DLD1 (cell line): ENCODE results near the gene RASGEF1C.

Experiments used
- in situ Hi-C: cut with HindIII; loops from 2 replicates; pipeline ENCODE4 v1.10.0; 2017; ENCODE audit warnings: low sequenced_read_pairs

Gene RASGEF1C

DNA sequence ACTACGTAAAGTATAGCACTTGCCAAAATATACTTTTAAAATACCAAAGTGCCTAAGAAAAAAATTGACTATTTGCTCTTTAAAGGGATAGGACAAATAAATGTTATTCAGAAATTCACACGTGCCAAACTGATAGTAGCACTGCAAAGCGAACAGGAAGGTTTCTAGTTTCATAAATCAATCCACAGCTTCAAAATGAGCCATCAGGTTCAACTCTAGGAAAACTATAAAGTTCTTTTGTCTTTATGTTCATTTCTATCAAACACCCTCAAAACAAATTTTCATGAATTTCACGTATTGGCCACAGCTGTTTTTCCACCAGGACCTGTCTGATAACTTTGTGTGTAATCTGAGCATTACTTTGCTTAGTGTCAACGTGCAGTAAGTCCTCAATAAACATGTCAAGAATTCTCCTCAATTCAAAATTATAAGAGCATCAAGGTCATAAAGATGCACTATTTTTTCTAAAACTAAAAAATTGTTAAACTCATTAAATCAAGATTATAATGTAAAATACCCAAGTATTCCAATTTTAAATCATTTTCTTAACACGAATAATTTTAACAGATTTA lies 140.4 kb downstream of the RASGEF1C start:
- in situ Hi-C loops: no loop called here

DNA sequence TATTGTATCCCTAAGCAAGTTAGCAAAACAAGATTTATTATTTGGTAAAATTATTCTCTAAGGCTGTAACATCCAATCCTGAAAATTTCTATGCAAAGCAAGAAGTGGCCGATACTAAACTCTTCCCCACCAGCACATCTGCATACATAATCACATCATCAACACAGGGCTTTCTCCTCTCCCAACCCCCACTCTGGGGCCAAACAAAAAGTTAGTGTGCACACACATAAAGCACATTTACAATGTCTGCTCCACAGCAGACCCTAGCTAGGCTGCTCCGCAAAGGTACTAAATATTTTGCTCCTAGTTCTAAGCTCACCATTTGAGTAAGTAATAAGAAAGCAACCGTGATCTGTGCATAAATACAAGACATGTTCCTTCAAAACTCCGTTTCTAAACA lies 141.0 kb downstream of the RASGEF1C start:
- in situ Hi-C loops: no loop called here

DNA sequence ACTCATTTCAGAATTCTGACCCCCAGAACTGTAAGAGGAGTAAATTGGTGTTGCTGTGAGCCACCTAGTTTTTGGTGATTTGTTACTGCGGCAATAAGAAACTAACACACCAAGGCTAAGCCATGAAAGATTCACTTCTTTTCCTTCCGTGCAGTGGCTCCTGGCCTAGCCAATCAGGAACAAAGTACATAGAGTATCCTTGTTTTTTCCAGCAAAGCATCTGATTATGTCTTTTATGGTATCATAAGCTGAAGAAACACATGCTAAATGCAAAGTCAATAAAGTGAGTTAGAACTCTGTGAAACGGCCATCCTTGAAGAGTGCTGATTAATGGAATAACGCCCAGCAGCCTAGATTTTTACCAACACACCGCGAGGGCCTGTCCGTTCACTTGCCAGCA lies 148.8 kb downstream of the RASGEF1C start:
- in situ Hi-C loops: no loop called here

DNA sequence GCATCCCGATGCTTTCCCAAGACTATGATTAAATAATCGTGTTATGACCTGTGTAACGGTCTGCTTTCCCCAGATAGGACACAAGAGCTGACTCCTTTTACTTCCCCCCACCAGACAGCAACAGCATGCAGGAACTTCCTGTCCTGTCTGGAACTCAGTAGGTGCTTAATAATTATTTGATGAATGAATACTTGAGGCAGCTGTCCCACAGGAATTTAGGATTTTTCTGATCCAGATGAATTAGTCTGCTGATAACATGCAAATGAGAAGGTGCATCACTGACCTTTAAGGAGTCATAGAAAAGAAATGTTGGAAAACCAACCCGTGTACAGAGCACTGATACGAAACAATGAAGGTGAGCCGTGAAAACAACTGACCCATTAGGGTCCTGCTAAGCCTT lies 149.7 kb downstream of the RASGEF1C start:
- in situ Hi-C loops: no loop called here

DNA sequence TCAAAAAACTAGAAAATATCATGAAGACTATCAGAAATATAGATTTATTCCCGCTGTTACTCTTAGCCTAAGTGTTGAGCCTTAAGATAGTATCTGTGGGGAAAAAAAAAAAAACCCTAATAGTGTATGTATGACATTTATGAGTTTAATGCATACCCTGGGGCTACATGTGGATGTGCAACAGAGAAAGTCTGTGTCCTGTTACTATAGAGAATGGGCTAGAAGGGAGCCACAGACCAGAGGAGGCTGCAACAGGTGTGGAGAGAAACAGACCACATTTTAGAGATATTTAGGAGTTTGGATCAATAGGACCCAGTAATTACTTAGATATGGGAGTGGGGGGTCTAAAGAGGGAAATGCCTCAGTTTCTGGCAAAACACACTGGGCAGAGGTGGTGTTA lies 152.9 kb downstream of the RASGEF1C start:
- in situ Hi-C loops: no loop called here

DNA sequence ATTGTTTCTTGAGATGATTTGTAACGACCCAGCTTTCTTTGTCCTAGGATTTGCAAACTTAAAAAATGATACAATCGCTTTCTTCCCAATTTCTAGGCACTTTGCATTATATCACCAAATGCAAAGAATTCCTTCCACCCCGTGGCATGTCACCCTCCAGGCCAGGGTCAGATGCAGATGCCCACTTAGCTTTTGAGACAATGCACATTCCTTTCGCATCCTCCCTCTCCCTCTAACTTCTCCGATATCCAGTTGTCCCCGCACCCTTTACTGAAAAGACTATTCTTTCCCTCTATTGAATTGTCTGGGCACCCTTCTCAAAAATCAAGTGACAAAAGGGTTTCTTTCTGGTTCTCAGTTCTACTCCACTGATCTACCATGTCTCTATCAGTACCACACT lies 154.8 kb downstream of the RASGEF1C start:
- in situ Hi-C loops: no loop called here

DNA sequence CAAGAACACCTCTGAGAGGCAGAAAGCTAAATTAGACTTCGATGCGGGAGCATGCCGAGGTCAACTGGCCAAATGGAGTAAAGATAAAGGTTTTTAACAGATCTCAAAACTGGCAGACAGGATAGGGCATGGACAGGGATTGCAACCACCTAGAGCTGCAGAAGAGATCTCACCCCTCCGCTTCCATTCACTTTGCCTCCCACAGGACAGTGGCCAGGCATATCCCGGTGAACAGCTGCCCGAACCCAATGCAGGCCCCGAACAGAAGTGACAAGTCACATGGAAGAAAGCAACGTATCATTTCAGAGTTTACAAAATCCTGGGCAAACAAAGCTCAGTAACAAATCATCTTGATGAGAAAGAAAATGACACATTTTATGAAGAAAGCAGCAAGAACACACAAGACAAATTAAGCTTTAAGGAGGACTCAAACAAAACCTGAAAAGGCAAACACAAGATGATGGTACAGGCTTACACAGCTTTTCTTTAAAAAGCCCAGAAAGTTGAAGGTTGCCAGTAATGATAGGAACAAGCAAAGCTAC lies 155.9 kb downstream of the RASGEF1C start:
- in situ Hi-C loops: no loop called here

DNA sequence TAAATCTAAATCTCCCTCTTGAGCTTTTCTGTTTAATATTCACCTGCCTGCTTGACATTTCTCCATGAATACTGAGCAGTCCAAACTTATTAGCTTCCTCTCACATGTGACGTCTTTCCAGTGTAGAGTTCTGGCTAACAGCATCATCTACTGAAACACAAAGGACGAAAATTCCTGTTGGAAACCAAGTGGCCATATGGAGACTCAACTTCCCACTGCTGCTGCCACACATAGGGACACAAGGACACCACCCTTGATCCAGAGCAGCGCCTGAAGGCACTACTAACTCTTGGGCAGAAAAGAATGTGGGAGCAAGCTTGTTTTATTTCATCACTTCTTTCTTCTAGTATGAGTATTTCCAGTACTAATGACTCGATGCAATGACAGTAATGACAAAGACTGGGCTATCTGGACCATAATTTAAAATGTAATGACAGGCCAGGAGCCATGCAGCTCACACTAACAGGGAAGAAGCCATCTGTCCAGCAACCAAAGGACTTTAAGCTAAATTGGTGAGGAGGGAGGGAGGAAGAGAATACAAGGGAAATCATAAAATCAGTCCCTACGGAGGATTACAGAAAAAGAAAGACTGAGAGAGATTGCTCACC lies 156.7 kb downstream of the RASGEF1C start:
- in situ Hi-C loops: no loop called here
